Measurements from ENCODE around the gene PSEN2.
A peak's percentile ranks its signal among the peaks of the same experiment; 100 is the strongest.
"Not testable (repeated sequence)": the region's sequence is repeated elsewhere in the genome, so short reads cannot be mapped to it uniquely, and the experiment has no call there.

Gene PSEN2

DNA sequence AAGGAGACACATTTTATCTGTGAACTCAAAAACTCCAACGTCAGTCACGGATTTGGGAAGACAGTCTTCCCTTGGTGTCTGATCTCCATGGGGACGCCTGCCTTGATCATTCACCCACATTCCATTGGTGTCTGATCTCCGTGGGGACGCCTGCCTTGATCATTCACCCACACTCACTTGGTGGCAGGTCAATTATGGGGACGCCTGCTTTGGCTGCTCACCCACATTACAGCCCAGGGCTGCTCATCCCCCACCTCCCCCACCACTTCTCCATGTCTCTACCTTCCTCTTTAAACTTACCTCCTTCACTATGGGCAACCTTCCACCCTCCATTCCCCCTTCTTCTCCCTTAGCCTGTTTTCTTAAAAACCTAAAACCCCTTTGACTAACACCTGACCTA, 36.2 kb upstream of the PSEN2 start:
- not testable (repeated sequence) for H3K9me3 Mint-ChIP-seq; DNase-seq (ENCODE audit: low spot score in 2 of 2)

DNA sequence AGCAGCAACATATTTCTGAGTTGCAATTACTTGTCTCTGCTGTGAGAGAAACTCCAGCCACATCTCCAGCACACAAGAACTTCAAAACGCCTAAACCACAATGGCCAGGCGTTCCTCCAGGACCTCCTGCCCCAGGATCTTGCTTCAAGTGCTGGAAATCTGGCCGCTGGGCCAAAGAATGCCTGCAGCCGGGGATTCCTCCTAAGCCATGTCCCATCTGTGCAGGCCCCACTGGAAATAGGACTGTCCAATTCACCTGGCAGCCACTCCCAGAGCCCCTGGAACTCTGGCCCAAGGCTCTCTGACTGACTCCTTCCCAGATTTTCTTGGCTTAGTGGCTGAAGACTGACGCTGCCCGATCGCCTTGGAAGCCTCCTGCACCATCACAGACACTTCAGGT, 35.0 kb upstream of the PSEN2 start:
- not testable (repeated sequence) for H3K27ac Mint-ChIP-seq (ENCODE audit: low read depth); H3K4me1 Mint-ChIP-seq; H3K4me3 Mint-ChIP-seq; H3K9me3 Mint-ChIP-seq; DNase-seq (ENCODE audit: low spot score in 2 of 2); ATAC-seq (replicated peaks; ENCODE audit: extremely low read depth, poor library complexity, severe bottlenecking); H3K36me3 Mint-ChIP-seq (ENCODE audit: insufficient read depth)
- H3K27me3 Mint-ChIP-seq, result peaks cover 27% of the 10 kb centered on the region

More for the DNA sequence above, 36.2 kb upstream of the PSEN2 start:
- not testable (repeated sequence) for H3K36me3 Mint-ChIP-seq (ENCODE audit: insufficient read depth); H3K4me3 Mint-ChIP-seq; ATAC-seq (replicated peaks; ENCODE audit: extremely low read depth, poor library complexity, severe bottlenecking); H3K27ac Mint-ChIP-seq (ENCODE audit: low read depth); H3K4me1 Mint-ChIP-seq
- peaks cover 27% of the 10 kb centered on the region for H3K27me3 Mint-ChIP-seq

DNA sequence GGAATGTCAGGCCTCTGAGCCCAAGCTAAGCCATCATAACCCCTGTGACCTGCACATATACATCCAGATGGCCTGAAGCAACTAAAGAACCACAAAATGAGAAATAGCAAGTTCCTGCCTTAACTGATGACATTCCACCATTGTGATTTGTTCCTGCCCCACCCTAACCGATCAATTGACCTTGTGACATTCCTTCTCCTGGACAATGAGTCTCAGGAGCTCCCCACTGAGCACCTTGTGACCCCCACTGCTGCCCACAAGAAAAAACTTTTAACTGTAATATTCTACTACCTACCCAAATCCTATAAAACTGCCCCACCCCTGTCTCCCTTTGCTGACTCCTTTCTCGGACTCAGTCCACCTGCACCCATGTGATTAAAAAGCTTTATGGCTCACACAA, 32.5 kb upstream of the PSEN2 start:
- ATAC-seq (replicated peaks; ENCODE audit: extremely low read depth, poor library complexity, severe bottlenecking); H3K36me3 Mint-ChIP-seq (ENCODE audit: insufficient read depth); H3K27ac Mint-ChIP-seq (ENCODE audit: low read depth); DNase-seq (ENCODE audit: low spot score in 2 of 2); H3K4me3 Mint-ChIP-seq; H3K9me3 Mint-ChIP-seq; H3K4me1 Mint-ChIP-seq: not testable (repeated sequence)
- peaks cover 17% of the 10 kb centered on the region for H3K27me3 Mint-ChIP-seq

DNA sequence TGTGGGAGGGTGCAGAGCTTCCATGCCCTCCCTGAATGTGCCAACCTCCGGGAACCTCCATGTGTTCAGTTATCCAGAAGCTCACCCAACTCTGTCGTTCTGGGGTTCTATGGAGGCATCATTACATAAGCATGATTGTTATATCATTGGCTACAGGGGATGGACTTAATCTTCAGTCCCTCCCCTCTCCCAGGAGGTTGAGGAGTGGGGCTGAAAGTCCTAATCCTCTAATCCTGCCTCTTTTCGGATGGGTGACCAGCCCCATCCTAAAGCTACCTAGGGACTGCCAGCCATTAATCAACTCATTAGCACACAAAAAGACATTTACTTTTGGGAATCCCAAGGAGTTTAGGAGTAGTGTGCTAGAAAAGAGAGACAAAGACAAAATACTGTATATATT, 32.0 kb upstream of the PSEN2 start:
- H3K27ac Mint-ChIP-seq (ENCODE audit: low read depth), result no peak overlapping the region
- H3K27me3 Mint-ChIP-seq, result peaks cover 17% of the 10 kb centered on the region
- ATAC-seq (replicated peaks; ENCODE audit: extremely low read depth, poor library complexity, severe bottlenecking) (no peak), DNase-seq (ENCODE audit: low spot score in 2 of 2) (no peak)
- H3K4me1 Mint-ChIP-seq, result no peaks in the 10 kb centered on the region
- H3K4me3 Mint-ChIP-seq, result no peak overlapping the region
- H3K36me3 Mint-ChIP-seq (ENCODE audit: insufficient read depth), result no peaks in the 10 kb centered on the region
- H3K9me3 Mint-ChIP-seq, result no peaks in the 10 kb centered on the region

DNA sequence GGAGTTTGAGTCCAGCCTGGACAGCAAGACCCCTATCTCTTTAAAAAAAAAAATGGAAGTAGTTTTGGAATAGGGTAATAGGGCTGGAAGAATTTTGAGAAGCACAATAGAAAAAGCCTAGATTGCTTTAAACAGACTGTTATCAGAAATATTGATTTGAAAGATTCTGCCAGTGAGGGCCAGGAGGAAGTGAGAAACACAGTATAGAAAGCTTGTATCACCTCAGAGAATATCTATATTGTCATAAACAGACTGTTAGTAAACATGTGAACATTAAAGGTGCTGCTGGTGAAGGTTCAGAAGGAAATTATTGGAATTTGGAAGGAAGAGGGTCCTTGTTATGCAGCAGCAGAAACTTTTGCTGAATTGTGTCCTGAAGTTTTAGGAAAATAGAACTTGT, 24.8 kb upstream of the PSEN2 start:
- Mint-ChIP-seq H3K36me3 (ENCODE audit: insufficient read depth) (no peaks in the 10 kb centered on the region), H3K4me3 (no peak overlapping the region), H3K27me3 (no peaks in the 10 kb centered on the region), H3K4me1 (no peaks in the 10 kb centered on the region), H3K27ac (ENCODE audit: low read depth) (no peak overlapping the region), H3K9me3 (no peaks in the 10 kb centered on the region)
- no peak for DNase-seq (ENCODE audit: low spot score in 2 of 2)
- no peak for ATAC-seq (replicated peaks; ENCODE audit: extremely low read depth, poor library complexity, severe bottlenecking)

DNA sequence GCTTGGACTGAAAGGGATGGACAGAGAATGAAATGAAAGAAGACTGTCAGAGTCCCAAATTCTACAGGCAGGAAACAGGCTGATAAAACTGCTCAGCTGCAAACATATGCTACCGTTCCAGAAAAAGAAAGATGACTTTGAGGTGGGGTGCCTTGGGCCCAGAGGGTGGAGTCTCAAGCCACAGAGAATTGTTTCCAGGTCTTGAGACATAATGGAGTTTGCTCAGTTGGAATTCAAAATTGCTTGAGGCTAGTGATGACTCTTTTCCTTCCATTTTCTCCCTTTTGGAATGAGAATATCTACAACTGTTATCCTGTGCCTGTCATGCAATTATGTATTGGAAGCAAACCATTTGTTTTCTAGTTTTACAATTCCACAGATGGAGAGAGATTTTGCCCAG, 23.6 kb upstream of the PSEN2 start:
- DNase-seq (ENCODE audit: low spot score in 2 of 2) (no peak), ATAC-seq (replicated peaks; ENCODE audit: extremely low read depth, poor library complexity, severe bottlenecking) (no peak)
- H3K27ac Mint-ChIP-seq (ENCODE audit: low read depth), result no peak overlapping the region
- no peak overlapping the region for H3K4me3 Mint-ChIP-seq
- no peaks in the 10 kb centered on the region for H3K4me1 Mint-ChIP-seq
- no peaks in the 10 kb centered on the region for H3K27me3 Mint-ChIP-seq
- H3K36me3 Mint-ChIP-seq (ENCODE audit: insufficient read depth), result no peaks in the 10 kb centered on the region
- no peaks in the 10 kb centered on the region for H3K9me3 Mint-ChIP-seq

DNA sequence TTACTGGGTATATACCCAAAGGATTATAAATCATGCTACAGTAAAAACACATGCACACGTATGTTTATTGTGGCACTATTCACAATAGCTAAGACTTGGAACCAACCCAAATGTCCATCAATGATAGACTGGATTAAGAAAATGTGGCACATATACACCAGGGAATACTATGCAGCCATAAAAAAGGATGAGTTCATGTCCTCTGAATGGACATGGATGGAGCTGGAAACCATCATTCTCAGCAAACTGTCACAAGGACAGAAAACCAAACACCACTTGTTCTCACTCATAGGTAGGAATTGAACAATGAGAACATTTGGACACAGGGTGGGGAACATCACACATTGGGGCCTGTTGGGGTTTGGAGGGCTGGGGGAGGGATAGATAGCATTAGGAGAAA, 15.9 kb upstream of the PSEN2 start:
- H3K9me3 Mint-ChIP-seq; DNase-seq (ENCODE audit: low spot score in 2 of 2); H3K36me3 Mint-ChIP-seq (ENCODE audit: insufficient read depth); ATAC-seq (replicated peaks; ENCODE audit: extremely low read depth, poor library complexity, severe bottlenecking); H3K27ac Mint-ChIP-seq (ENCODE audit: low read depth); H3K4me1 Mint-ChIP-seq; H3K4me3 Mint-ChIP-seq; H3K27me3 Mint-ChIP-seq: not testable (repeated sequence)

DNA sequence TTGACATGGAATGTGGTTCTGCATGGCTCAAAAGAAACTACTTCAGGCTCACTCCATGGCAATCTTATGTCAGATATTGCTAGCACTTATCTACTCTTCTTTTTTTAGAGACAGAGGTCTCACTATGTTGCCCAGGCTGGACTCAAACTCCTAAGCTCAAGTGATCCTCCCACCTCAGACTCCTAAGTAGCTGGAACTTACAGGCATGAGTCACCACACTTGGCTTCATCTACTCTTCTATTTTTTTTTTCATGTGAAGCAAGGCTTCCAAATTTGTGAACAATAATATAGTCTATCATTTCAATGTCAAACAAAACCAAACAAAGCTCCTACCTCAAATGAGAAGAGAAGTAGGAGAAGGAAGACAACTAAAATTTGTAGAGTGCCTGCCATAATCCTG, 7.5 kb upstream of the PSEN2 start:
- H3K4me3 Mint-ChIP-seq, result no peak overlapping the region
- no peak for DNase-seq (ENCODE audit: low spot score in 2 of 2)
- no peak overlapping the region for H3K27ac Mint-ChIP-seq (ENCODE audit: low read depth)
- no peaks in the 10 kb centered on the region for H3K9me3 Mint-ChIP-seq
- peaks cover 3% of the 10 kb centered on the region for H3K36me3 Mint-ChIP-seq (ENCODE audit: insufficient read depth)
- peaks cover 17% of the 10 kb centered on the region for H3K27me3 Mint-ChIP-seq
- no peaks in the 10 kb centered on the region for H3K4me1 Mint-ChIP-seq
- no peak for ATAC-seq (replicated peaks; ENCODE audit: extremely low read depth, poor library complexity, severe bottlenecking)

DNA sequence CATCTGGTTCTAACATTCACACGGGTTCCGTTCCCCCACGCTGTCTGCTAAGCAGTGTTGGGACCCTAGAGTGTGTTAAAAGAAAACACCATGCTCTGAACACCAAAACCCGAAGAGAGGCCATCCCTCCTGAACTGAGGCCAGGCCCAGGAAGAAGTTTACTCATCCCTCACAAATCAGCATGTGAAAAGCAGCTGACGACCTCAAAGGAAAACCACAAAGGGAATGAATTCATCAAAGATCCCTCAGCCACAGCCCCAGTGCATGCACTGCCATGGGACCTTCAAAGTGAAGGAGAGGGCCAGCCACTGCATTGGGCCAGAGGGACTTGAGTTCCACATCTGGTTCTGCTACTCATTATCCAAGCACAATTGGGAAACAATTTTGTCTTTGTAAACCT, 7.0 kb upstream of the PSEN2 start:
- DNase-seq (ENCODE audit: low spot score in 2 of 2), result no peak
- no peak for ATAC-seq (replicated peaks; ENCODE audit: extremely low read depth, poor library complexity, severe bottlenecking)
- Mint-ChIP-seq H3K9me3 (no peaks in the 10 kb centered on the region), H3K4me3 (no peak overlapping the region), H3K4me1 (no peaks in the 10 kb centered on the region), H3K27me3 (peaks cover 17% of the 10 kb centered on the region), H3K27ac (ENCODE audit: low read depth) (no peak overlapping the region), H3K36me3 (ENCODE audit: insufficient read depth) (peaks cover 3% of the 10 kb centered on the region)

DNA sequence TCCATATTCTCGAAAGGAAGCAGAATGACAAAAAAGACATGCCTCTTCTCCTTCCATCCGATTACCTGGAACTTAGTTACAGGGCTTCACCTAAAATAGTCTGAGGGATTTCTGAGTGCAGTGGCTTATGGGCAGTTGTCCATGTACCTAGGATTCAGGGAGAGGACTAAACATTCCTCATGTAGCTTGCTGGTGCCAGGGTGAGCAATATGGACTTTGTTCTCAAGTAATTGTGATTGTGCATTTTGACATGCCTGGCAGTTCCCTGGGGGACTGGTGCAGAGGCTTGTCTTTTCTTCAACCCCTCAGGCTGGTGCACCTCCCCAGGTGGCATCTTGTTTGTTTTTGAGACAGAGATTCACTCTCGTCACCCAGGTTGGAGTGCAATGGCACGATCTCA, 6.1 kb upstream of the PSEN2 start:
- no peak for DNase-seq (ENCODE audit: low spot score in 2 of 2)
- H3K9me3 Mint-ChIP-seq, result no peaks in the 10 kb centered on the region
- no peaks in the 10 kb centered on the region for H3K4me1 Mint-ChIP-seq
- no peak overlapping the region for H3K4me3 Mint-ChIP-seq
- peaks cover 3% of the 10 kb centered on the region for H3K36me3 Mint-ChIP-seq (ENCODE audit: insufficient read depth)
- no peak for ATAC-seq (replicated peaks; ENCODE audit: extremely low read depth, poor library complexity, severe bottlenecking)
- peaks cover 17% of the 10 kb centered on the region for H3K27me3 Mint-ChIP-seq
- H3K27ac Mint-ChIP-seq (ENCODE audit: low read depth), result no peak overlapping the region

DNA sequence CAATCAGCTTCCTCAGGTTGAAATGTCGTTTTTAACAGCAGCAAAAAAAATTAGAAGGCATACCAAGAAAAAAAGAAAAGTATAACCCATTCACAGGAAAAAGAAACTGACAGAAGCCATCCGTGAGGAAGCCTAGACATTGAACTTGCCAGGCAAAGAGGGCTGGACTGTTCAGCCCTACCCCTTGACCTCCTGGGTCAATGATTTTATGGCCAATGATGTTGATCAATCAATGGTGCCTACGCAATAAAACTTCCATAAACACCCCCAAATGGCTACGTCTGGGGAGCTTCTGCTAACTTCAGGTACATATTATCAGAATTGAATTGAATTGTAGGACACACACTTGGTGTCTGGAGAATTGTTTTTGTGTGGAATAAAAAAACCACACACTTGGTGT, 4.8 kb upstream of the PSEN2 start:
- no peak for DNase-seq (ENCODE audit: low spot score in 2 of 2)
- Mint-ChIP-seq H3K36me3 (ENCODE audit: insufficient read depth) (peaks cover 3% of the 10 kb centered on the region), H3K27me3 (peaks cover 17% of the 10 kb centered on the region), H3K27ac (ENCODE audit: low read depth) (no peak overlapping the region), H3K9me3 (no peaks in the 10 kb centered on the region), H3K4me1 (peaks cover 10% of the 10 kb centered on the region), H3K4me3 (no peak overlapping the region)
- ATAC-seq (replicated peaks; ENCODE audit: extremely low read depth, poor library complexity, severe bottlenecking), result no peak

DNA sequence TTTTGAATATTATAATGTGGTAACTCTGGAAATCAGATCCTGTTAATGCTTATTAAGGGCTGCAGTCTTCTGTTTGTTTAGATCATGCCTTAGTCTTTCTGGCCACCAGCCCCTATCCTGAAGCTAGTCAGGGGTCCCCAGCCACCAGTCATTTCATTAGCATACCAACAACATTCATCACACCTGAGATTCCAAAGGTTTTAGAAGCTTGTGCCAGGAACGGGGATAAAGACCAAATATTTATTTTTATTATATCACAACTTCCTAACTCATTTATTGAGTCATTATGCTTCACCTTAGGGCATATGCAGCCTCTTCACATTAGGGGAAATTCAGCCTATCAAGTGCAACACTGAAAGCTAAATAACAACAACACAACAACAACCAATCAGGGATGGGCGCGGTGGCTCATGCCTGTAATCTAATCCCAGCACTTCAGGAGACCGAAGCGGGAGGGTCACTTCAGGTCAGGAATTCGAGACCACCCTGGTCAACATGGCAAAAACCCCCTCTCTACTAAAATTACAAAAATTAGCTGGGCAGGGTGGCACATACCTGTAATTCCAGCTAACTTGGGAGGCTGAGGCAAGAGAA, 2.9 kb upstream of the PSEN2 start:
- no peak overlapping the region for H3K27ac Mint-ChIP-seq (ENCODE audit: low read depth)
- peaks cover 9% of the 10 kb centered on the region for H3K27me3 Mint-ChIP-seq
- H3K9me3 Mint-ChIP-seq, result no peaks in the 10 kb centered on the region
- no peak for DNase-seq (ENCODE audit: low spot score in 2 of 2)
- H3K4me3 Mint-ChIP-seq, result no peak overlapping the region
- peaks cover 21% of the 10 kb centered on the region for H3K4me1 Mint-ChIP-seq
- no peak for ATAC-seq (replicated peaks; ENCODE audit: extremely low read depth, poor library complexity, severe bottlenecking)
- H3K36me3 Mint-ChIP-seq (ENCODE audit: insufficient read depth), result peaks cover 6% of the 10 kb centered on the region

DNA sequence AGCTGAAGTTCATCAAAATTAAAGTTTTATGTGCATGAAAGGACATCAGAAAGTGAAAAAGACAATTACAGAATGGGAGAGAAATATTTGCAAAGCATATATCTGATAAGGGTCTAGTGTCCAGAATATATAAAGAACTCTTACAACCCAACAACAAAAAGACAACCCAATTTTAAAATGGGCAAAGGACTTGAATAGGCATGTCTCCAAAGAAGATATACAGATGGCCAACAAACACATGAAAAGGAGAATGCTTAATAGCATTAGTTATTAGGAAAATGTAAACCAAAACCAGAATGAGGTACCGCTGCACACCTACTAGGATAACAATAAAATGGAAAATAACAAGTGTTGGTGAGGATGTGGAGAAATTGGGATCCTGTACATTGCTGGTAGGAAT, 1.7 kb upstream of the PSEN2 start:
- peaks cover 6% of the 10 kb centered on the region for H3K36me3 Mint-ChIP-seq (ENCODE audit: insufficient read depth)
- H3K4me3 Mint-ChIP-seq, result no peak overlapping the region
- H3K9me3 Mint-ChIP-seq, result no peaks in the 10 kb centered on the region
- ATAC-seq (replicated peaks; ENCODE audit: extremely low read depth, poor library complexity, severe bottlenecking) (no peak), DNase-seq (ENCODE audit: low spot score in 2 of 2) (no peak)
- peaks cover 21% of the 10 kb centered on the region for H3K4me1 Mint-ChIP-seq
- no peak overlapping the region for H3K27ac Mint-ChIP-seq (ENCODE audit: low read depth)
- peaks cover 9% of the 10 kb centered on the region for H3K27me3 Mint-ChIP-seq

DNA sequence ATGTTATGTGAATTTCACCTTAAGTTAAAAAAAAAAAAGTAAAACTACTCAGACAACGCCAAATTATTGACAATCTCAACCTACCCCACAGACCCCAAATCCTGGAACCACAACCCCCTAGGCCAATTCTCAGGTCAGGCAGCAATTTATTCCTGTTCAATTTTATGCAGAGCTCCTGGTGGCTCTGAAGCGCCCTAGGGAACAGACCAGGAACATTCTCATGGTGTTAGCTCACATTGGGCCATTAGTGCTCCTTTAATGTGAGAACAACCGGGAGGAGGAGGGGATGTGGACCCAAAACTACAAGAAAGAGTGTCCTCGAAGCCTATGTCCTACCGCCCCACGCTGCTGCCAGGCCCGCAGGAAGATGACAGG, 403 bp upstream of the PSEN2 start:
- Mint-ChIP-seq H3K27me3 (peaks cover 5% of the 10 kb centered on the region), H3K36me3 (ENCODE audit: insufficient read depth) (peaks cover 4% of the 10 kb centered on the region), H3K27ac (ENCODE audit: low read depth) (peak overlapping the region; percentile 88), H3K4me3 (peak overlapping the region; percentile 85), H3K4me1 (peaks cover 21% of the 10 kb centered on the region), H3K9me3 (no peaks in the 10 kb centered on the region)
- DNase-seq (ENCODE audit: low spot score in 2 of 2) (no peak), ATAC-seq (replicated peaks; ENCODE audit: extremely low read depth, poor library complexity, severe bottlenecking) (no peak)

Measured in central memory CD8-positive, alpha-beta T cell (primary cell).